CD8-positive, alpha-beta memory T cell (primary cell): Measurements from ENCODE around the gene RSL1D1. TPM values are rescaled to one million over a fixed set of nuclear protein-coding genes. Genes with fewer than 3 reads are reported as not detected.

Experiments
- CTCF ChIA-PET: fragments of 350-600 bp; sonication (Branson Sonifier 250); formaldehyde crosslinking; loops from one replicate; lab custom pipeline; 2021; ENCODE audit warnings: antibody characterized with exemption; lab: Charles Lee
- POLR2A ChIA-PET: fragments of 350-600 bp; sonication (Branson Sonifier 250); formaldehyde crosslinking; loops from one replicate; lab custom pipeline; 2021; ENCODE audit warnings: antibody characterized with exemption; lab: Charles Lee
- DNase-seq, 5 donors: peaks; one replicate each; pipeline versions ENCODE4 v3.0.0 to v3.0.0-alpha.2; 2020 to 2022; ENCODE audit warnings: mixed read lengths in 1 of 5
- H3K27ac ChIP-seq: one replicate; pipeline ENCODE4 v1.7.0; 2013; ENCODE audit warnings: low read depth, mild to moderate bottlenecking, low read length, moderate library complexity
- H3K27me3 ChIP-seq: 2 replicates; pipeline ENCODE4 v1.7.0; 2013; ENCODE audit warnings: low read length, mild to moderate bottlenecking; ENCODE audit not compliant: insufficient read depth, poor library complexity, severe bottlenecking
- H3K36me3 ChIP-seq: 2 replicates; pipeline ENCODE4 v1.7.0; 2013; ENCODE audit warnings: mild to moderate bottlenecking, low read length, moderate library complexity; ENCODE audit not compliant: insufficient read depth
- H3K4me1 ChIP-seq: 2 replicates; pipeline ENCODE4 v1.7.0; 2013; ENCODE audit warnings: mild to moderate bottlenecking, low read length, moderate library complexity; ENCODE audit not compliant: insufficient read depth
- H3K4me3 ChIP-seq: 2 replicates; pipeline ENCODE4 v1.7.0; 2013; ENCODE audit warnings: mild to moderate bottlenecking, low read length
- H3K9me3 ChIP-seq: 2 replicates; pipeline ENCODE4 v1.7.0; 2013; ENCODE audit warnings: mild to moderate bottlenecking, low read length
- H3K27ac Mint-ChIP-seq, 8 donors: one replicate each; pipeline ENCODE4 v1.8.0; 2020 to 2021; ENCODE audit warnings: mixed read lengths in 8 of 8, mild to moderate bottlenecking in 6 of 8, inconsistent platforms in 3 of 8, moderate library complexity in 3 of 8
- H3K27me3 Mint-ChIP-seq, 2 donors: one replicate each; pipeline ENCODE4 v1.8.0; 2020 to 2021; ENCODE audit warnings: mixed read lengths in 2 of 2, mild to moderate bottlenecking in 1 of 2, moderate library complexity in 1 of 2
- H3K36me3 Mint-ChIP-seq, 3 donors: one replicate each; pipeline ENCODE4 v1.8.0; 2020 to 2021; ENCODE audit warnings: mixed read lengths in 3 of 3, inconsistent platforms in 1 of 3, mild to moderate bottlenecking in 1 of 3
- H3K4me1 Mint-ChIP-seq, 3 donors: one replicate each; pipeline ENCODE4 v1.8.0; 2020 to 2021; ENCODE audit warnings: mixed read lengths in 3 of 3, inconsistent platforms in 1 of 3, mild to moderate bottlenecking in 1 of 3
- H3K4me3 Mint-ChIP-seq, 7 donors: one replicate each; pipeline ENCODE4 v1.8.0; 2020 to 2021; ENCODE audit warnings: mixed read lengths in 7 of 7, mild to moderate bottlenecking in 6 of 7, moderate library complexity in 4 of 7, inconsistent platforms in 2 of 7
- H3K9me3 Mint-ChIP-seq, 5 donors: one replicate each; pipeline ENCODE4 v1.8.0; 2020 to 2022; ENCODE audit warnings: mixed read lengths in 5 of 5, mild to moderate bottlenecking in 3 of 5, moderate library complexity in 2 of 5, inconsistent platforms in 1 of 5
- polyA plus RNA-seq: library from polyadenylated mRNA; unstranded; fragments of 300-500 nt; fragmentation: Illumina TruSeq; gene quantifications from one replicate; pipeline ENCODE4 v1.2.3, GENCODE V29; 2021
- total RNA-seq, 2 experiments: library from RNA; stranded (reverse); gene quantifications; one replicate each; pipeline ENCODE4 v1.2.3, GENCODE V29; 2021

Gene RSL1D1
- total and polyA plus RNA-seq, 3 experiments from 2014 or later = 265 to 362 (median 355) TPM

- CTCF ChIA-PET = no interaction called here
- Mint-ChIP-seq H3K9me3 (no peaks in the 10 kb centered on the region), H3K27ac (peak overlapping the region in 2 of 8 donors; percentile 12 to 74), H3K4me1 (peaks cover 23 to 37% (median 35%) of the 10 kb centered on the region in 3 donors), H3K36me3 (peaks cover 0 to 7% (median 0%) of the 10 kb centered on the region in 3 donors), H3K4me3 (peak overlapping the region in 1 of 7 donors; percentile 22), H3K27me3 (peaks cover 0 to 4% of the 10 kb centered on the region in 2 donors)
- Histone ChIP-seq H3K36me3 (no peaks in the 10 kb centered on the region), H3K4me1 (peaks cover 25% of the 10 kb centered on the region), H3K4me3 (no peak overlapping the region), H3K27me3 (no peaks in the 10 kb centered on the region), H3K9me3 (no peaks in the 10 kb centered on the region), H3K27ac (no peak overlapping the region)
- DNase-seq = no peak
- POLR2A ChIA-PET = no interaction called here
Measured at GRCh38 chr16:11801481-11802021, 49.8 kb downstream of the RSL1D1 start.

GRCh38 chr16:11800382-11800718 is 51.0 kb downstream of the RSL1D1 start:
- POLR2A ChIA-PET = no interaction called here
- peak overlapping the region in 2 of 7 donors; percentile 10 to 93 for H3K4me3 Mint-ChIP-seq
- no peak for DNase-seq
- no peaks in the 10 kb centered on the region for H3K9me3 Mint-ChIP-seq
- H3K9me3 ChIP-seq = no peaks in the 10 kb centered on the region
- H3K27ac Mint-ChIP-seq = peak overlapping the region in 7 of 8 donors; percentile 32 to 98 (median 79)
- H3K27me3 Mint-ChIP-seq = peaks cover 0 to 5% of the 10 kb centered on the region in 2 donors
- no peaks in the 10 kb centered on the region for H3K36me3 ChIP-seq
- H3K36me3 Mint-ChIP-seq = peaks cover 0 to 15% (median 0%) of the 10 kb centered on the region in 3 donors
- H3K4me1 Mint-ChIP-seq = peaks cover 30 to 45% (median 44%) of the 10 kb centered on the region in 3 donors
- no peaks in the 10 kb centered on the region for H3K27me3 ChIP-seq
- no peak overlapping the region for H3K27ac ChIP-seq
- no peak overlapping the region for H3K4me3 ChIP-seq
- CTCF ChIA-PET = no interaction called here
- H3K4me1 ChIP-seq = peaks cover 34% of the 10 kb centered on the region

DNA sequence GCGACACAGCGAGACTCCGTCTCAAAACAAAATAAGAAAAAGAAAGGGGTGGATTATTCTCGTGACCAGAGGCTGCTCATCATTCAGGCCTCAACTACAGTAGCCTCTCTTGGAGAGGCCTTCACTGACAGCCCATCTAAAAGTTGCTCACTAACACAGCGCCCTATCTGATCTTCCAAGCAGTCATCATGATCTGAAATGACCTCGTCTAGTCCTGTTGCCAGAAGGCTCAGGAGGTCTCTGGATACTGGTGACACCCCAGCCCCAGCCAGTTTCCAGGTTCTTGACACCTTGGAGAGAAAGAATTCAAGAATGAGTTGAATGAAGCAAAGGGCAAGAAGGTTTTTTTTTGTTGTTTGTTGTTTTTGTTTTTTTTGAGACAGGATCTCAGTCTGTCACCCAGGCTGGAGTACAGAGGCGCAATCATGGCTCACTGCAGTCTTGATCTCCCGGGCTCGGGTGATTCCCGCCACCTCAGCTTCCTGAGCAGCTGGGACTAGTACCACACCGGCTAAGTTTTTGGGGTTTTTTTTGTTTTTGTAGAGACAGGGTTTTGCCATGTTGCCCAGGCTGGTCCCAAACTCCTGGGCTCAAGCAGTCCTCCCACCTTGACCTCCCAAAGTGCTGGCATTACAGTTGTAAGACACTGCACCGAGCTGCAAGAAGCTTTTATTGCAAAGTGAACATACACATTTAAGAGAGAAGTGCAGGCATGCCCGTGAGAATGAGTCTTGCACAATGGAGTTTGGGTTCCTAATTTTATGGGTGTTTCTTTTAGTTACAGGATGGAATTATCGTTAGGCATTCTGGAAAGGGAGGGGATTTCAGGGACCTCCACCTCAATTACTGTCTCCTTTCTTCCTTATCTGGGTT is 51.6 kb downstream of the RSL1D1 start:
- Histone ChIP-seq H3K36me3 (no peaks in the 10 kb centered on the region), H3K27ac (peak overlapping the region; percentile 2), H3K9me3 (no peaks in the 10 kb centered on the region), H3K4me1 (peaks cover 40% of the 10 kb centered on the region), H3K4me3 (no peak overlapping the region), H3K27me3 (no peaks in the 10 kb centered on the region)
- peaks cover 36 to 51% (median 50%) of the 10 kb centered on the region in 3 donors for H3K4me1 Mint-ChIP-seq
- ChIA-PET CTCF (interaction anchor here (3.5 to 5.2 kb wide), 3 partner anchors 11 to 57 kb away, joined by 21 to 92 read pairs (median 34); partner anchors contain the start of gene TXNDC11), POLR2A (interaction anchor here (4.2 kb wide), 1 partner anchor 15 kb away, joined by 45 read pairs; no protein-coding TSS in a partner anchor)
- peak overlapping the region; percentile 21 to 98 (median 80) for H3K27ac Mint-ChIP-seq
- no peak for DNase-seq
- peaks cover 0 to 5% of the 10 kb centered on the region in 2 donors for H3K27me3 Mint-ChIP-seq
- no peaks in the 10 kb centered on the region for H3K9me3 Mint-ChIP-seq
- H3K4me3 Mint-ChIP-seq = peak overlapping the region in 5 of 7 donors; percentile 30 to 93 (median 52)
- H3K36me3 Mint-ChIP-seq = peaks cover 0 to 19% (median 0%) of the 10 kb centered on the region in 3 donors

DNA sequence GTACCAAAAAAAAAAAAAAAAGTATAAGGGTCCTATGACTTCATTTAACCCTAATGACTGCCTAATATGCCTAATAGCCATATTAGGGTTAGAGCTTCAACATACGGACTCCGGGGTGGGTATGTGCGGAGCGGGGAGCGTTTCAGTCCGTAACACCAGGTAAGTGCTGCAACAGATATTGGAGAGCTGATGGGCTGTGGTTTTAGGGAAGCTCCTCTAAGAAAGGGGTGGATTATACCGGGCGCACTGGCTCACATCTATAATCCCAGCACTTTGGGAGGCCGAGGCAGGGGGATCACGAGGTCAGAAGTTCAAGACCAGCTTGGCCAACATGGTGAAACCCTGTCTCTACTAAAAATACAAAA is 52.3 kb downstream of the RSL1D1 start:
- H3K9me3 Mint-ChIP-seq = no peaks in the 10 kb centered on the region
- Histone ChIP-seq H3K9me3 (no peaks in the 10 kb centered on the region), H3K27me3 (no peaks in the 10 kb centered on the region), H3K36me3 (no peaks in the 10 kb centered on the region), H3K4me3 (peak overlapping the region; percentile 97), H3K4me1 (peaks cover 48% of the 10 kb centered on the region), H3K27ac (peak overlapping the region; percentile 98)
- POLR2A ChIA-PET = interaction anchor here (4.2 kb wide), 1 partner anchor 15 kb away, joined by 45 read pairs; no protein-coding TSS in a partner anchor
- H3K27ac Mint-ChIP-seq = peak overlapping the region in 6 of 8 donors; percentile 97 to 100 (median 98)
- peaks cover 44 to 58% (median 58%) of the 10 kb centered on the region in 3 donors for H3K4me1 Mint-ChIP-seq
- H3K36me3 Mint-ChIP-seq = peaks cover 0 to 23% (median 0%) of the 10 kb centered on the region in 3 donors
- CTCF ChIA-PET = interaction anchor here (3.5 to 5.2 kb wide), 3 partner anchors 12 to 56 kb away, joined by 21 to 92 read pairs (median 34); partner anchors contain the start of gene TXNDC11
- DNase-seq = no peak
- H3K27me3 Mint-ChIP-seq = peaks cover 0 to 5% of the 10 kb centered on the region in 2 donors
- peak overlapping the region in 6 of 7 donors; percentile 23 to 95 (median 81) for H3K4me3 Mint-ChIP-seq

- Histone ChIP-seq H3K4me1 (peaks cover 59% of the 10 kb centered on the region), H3K36me3 (no peaks in the 10 kb centered on the region), H3K9me3 (no peaks in the 10 kb centered on the region), H3K27me3 (no peaks in the 10 kb centered on the region), H3K27ac (peak overlapping the region; percentile 98), H3K4me3 (peak overlapping the region; percentile 97)
- Mint-ChIP-seq H3K27ac (peak overlapping the region; percentile 97 to 100 (median 98)), H3K36me3 (peaks cover 0 to 25% (median 2%) of the 10 kb centered on the region in 3 donors), H3K27me3 (peaks cover 0 to 5% of the 10 kb centered on the region in 2 donors), H3K4me3 (peak overlapping the region; percentile 92 to 97 (median 93)), H3K9me3 (no peaks in the 10 kb centered on the region), H3K4me1 (peaks cover 53 to 69% (median 69%) of the 10 kb centered on the region in 3 donors)
- CTCF ChIA-PET = interaction anchor here (0.9 to 5.2 kb wide), 15 partner anchors 13 to 402 kb away, joined by 3 to 92 read pairs (median 5); partner anchors contain the start of gene TXNDC11
- no peak for DNase-seq
- POLR2A ChIA-PET = interaction anchor here (0.5 to 4.2 kb wide), 7 partner anchors 14 to 148 kb away, joined by 3 to 60 read pairs (median 6); partner anchors contain the start of genes GSPT1 and TXNDC11
Measured at GRCh38 chr16:11797957-11798299, 53.4 kb downstream of the RSL1D1 start.

GRCh38 chr16:11797166-11797956 is 54.0 kb downstream of the RSL1D1 start, which contains the start of gene ZC3H7A:
Gene ZC3H7A, minus strand, starts transcription at chr16:11797258. Its CDS starts 14,904 bp downstream, at chr16:11782354.
- Mint-ChIP-seq H3K4me3 (peak within 1 kb of the TSS; percentile 93 to 97 (median 95)), H3K27ac (peak within 1 kb of the TSS; percentile 97 to 100 (median 98)), H3K9me3 (no peaks in the 10 kb centered on the region), H3K4me1 (peaks cover 58 to 75% (median 74%) of the 10 kb centered on the region in 3 donors), H3K36me3 (peaks cover 0 to 28% (median 2%) of the 10 kb centered on the region in 3 donors), H3K27me3 (peaks cover 0 to 5% of the 10 kb centered on the region in 2 donors)
- H3K27me3 ChIP-seq = no peaks in the 10 kb centered on the region
- DNase-seq = peak; percentile 90 to 95 (median 93)
- CTCF ChIA-PET = interaction anchor here (0.6 to 5.2 kb wide), 25 partner anchors 9 to 401 kb away, joined by 3 to 92 read pairs (median 5); partner anchors contain the start of genes RSL1D1 and TXNDC11
- peaks cover 64% of the 10 kb centered on the region for H3K4me1 ChIP-seq
- peak within 1 kb of the TSS; percentile 98 for H3K27ac ChIP-seq
- H3K4me3 ChIP-seq = peak within 1 kb of the TSS; percentile 97
- POLR2A ChIA-PET = interaction anchor here (0.6 to 4.2 kb wide), 9 partner anchors 9 to 118 kb away, joined by 3 to 60 read pairs (median 6); partner anchors contain the start of genes GSPT1 and TXNDC11
- no peaks in the 10 kb centered on the region for H3K36me3 ChIP-seq
- H3K9me3 ChIP-seq = no peaks in the 10 kb centered on the region
